ENCODE results near the gene OLIG3.

Gene OLIG3

DNA sequence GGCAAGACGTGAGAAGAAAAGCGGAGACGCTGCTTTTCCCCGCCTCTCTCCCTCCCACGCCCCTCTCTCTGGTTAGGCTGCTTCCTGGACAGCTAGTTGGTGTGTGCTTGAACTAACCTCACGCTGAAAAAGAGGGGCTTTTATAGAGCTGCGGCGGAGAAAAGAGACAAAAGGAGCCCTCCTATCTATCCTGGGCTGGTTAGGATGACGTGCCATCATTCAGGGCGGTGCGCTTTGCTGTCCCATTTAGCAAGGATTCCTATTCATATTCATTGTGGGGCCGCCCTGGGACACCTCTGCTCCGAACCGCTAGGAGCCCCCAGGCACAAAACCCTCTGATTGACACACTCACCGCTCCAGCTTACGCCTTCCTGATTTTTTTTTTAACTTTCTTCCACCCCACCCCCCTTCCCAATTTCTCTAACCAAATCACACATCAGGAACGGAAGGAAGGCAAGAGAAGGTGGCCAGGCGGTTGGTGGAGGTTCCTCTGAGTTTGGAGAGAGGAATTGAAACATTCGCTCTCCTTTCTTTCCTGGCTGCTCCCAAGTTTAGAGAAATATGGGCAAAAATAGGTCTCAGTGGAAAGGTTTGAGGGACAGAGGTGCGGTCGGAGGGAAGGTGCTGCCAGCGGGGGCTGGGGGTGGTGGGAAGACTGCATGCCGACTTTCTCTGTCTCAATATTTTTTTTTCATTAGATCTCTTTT lies at the start of gene OLIG3:
OLIG3 (minus strand) TSS at position 114 of the 707 bp plus-strand sequence. CDS start 224 bp downstream, outside the sequence.
- DNase-seq = no peak

DNA sequence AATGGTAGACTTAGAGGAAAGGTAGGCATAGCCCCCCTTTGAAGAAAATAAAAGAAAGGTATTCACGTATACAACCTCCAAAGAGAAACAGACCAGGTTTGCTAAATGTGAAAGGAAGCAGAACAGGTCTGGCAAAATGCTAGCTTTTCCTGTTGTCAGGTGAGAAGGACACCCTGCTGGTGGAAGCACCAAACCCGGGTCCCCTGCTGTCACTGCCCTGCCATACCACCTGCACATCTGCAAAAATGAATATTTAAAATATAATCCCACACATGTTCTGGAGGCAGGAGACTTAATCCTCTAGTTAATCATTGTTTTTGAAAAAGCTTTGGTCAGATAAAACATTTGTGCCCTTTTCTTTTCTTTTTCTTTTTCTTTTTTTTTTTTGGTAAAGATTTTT lies 48.9 kb upstream of the OLIG3 start:
- DNase-seq = no peak

DNA sequence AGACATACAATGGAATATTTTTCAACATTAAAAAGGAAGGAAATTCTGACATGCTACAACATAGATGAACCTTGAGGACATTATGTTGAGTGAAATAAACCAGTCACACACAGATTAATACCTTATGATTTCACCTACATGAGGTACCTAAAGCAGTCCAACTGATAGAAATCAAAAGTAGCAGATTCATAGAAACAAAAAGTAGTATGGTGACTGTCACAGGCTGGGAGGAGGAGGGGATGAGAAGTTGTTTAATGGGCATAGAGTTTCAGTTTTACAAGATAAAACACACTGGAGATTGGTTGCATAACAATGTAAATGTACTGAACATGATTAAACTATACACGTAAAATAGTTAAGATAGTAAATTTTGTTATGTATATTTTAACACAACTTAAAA lies 48.5 kb upstream of the OLIG3 start:
- no peak for DNase-seq

DNA sequence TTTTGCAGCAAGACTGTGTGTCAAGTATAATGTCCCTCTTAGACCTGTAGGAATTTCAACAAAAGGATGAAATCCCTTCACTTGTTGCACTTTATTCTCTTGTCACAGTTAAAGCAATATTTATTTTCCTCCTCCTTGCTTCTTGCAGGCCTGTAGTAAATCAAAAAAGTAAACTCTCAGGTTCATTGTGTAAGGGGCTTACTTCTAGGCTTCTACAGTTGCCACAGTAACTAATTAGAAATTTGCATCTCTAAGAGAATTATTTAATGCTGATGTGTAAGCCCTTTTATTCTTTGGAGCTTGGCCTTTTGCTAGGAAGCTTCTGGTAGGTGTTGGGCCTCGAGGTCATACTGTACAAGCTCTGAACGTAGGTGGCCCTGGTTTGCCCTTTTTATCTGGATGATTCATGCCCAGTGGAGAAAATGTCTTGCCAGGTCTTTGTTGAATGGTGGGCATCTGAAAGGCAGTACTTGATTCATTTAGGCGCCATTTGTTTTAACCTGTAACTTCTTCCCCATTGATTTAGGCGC lies 47.4 kb upstream of the OLIG3 start:
- no peak for DNase-seq

GRCh38 chr6:137536104-137536773 lies 42.0 kb upstream of the OLIG3 start:
- DNase-seq = no peak

DNA sequence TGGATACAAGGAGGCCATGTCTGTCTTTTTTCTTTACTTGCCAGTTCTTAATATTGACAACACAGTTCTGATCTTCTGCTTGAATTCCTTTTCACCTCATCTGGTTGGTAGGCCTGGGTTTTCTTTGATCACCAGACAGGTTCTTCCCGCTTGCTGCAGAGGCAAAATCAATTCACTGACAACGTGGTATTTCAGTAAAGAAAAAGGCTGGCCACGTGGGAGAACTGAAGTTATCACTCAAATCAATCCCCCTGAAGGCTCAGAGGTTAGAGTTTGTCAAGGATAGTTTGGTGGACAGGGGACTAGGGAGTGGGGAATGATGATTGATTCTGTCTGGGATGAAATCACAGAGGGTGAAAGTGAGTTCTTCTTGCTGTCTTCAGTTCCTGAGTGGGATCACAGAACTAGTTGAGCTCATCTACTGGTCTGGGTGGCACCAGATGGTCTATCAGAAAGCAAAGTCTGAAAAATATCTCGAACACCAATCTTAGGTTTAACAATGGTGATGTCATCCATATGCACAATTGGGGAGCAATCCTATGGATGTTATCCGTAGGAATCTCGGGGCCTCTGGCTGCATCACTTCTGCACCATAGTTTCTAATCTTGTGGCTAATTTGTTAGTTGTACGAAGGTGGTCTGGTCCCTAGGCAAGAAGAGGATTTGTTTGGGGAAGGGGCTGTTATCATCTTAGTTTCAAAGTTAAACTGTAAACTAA lies 37.3 kb upstream of the OLIG3 start:
- no peak for DNase-seq

DNA sequence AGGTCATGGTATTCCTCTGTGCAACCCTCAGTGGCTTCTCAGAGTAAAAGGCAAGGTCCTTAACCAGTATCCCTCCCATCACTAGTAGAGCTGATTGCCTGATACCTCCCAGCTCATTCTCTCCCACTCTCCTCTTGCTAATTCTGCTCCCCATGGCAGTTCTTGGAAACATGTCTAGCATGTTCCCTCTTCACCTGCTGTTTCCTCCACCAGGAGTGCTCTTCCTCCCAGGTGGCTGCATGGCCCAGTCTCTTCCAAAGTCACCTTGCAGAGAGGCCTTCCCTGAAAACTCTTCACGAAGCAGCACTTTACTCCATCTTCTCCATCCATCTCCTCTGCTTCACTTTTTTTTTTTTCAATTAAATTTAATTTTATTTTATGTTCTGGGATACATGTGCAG lies 36.2 kb upstream of the OLIG3 start:
- no peak for DNase-seq

DNA sequence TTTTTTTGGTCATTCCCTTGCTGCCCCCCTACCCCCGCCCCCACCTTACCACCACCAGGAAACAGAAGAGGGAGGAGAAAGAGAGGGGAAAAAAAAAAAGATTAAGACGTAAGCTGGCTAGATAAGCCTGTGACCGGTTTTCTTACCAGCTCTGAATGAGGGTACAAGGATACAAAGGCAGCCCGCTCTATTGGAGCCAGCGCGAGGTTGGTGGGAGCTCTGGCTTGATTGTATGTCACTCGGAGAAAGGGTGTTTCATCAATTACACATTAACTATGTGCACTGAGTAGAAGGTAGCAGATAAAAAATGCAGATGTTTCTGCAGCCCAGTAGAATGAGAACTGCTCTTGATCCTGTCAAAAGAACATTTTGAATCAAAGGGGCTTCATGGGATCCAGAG lies 28.6 kb upstream of the OLIG3 start:
- DNase-seq = no peak

DNA sequence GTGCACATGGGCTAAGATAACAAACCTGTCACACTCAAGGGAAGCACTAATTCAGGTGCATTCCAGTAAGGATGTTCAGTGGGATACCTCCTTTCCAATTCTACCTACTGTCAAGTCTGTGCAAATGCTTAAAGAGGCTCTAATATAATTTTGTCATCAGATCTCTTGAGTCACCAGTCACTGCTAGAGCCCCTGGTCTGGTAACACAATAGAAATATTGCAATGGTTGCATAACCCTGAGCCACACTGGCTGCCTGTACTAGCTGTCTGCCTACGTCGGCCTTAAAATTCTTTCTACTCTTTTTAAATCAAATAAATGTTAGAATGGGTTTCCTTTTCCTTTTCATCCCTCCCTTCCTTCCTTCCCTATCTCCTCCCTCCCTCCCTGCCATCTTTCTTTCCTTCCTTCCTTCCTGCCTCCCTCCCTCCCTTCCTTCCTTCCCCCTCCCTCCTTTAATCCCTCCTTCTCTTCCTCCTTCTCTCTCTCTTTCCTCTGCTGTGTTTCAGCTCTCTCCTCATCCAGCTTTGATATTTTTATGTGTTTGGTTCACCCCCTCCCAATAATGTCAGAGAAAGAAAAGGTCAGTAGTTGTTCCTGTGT lies 28.1 kb upstream of the OLIG3 start:
- DNase-seq = no peak

DNA sequence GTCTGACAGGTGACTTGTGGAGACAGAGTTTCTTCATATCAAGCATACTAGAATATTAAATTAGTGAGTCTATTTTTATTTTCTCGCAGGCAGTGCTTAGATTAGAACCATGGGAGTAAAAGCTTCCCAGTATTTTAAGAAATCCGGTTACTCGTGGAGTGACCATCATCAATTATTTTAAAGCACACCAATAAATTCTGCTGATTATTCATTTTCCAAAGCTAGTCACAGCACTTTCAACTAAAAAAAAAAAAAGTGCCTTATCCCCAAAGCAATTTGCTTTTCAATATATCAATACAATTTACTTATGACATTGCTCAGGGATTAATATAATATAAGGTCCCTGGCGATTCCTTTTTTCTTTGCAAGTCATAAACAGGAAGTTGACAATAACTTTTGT lies 26.3 kb upstream of the OLIG3 start:
- no peak for DNase-seq

GRCh38 chr6:137519629-137520176 lies 25.5 kb upstream of the OLIG3 start:
- DNase-seq = no peak

DNA sequence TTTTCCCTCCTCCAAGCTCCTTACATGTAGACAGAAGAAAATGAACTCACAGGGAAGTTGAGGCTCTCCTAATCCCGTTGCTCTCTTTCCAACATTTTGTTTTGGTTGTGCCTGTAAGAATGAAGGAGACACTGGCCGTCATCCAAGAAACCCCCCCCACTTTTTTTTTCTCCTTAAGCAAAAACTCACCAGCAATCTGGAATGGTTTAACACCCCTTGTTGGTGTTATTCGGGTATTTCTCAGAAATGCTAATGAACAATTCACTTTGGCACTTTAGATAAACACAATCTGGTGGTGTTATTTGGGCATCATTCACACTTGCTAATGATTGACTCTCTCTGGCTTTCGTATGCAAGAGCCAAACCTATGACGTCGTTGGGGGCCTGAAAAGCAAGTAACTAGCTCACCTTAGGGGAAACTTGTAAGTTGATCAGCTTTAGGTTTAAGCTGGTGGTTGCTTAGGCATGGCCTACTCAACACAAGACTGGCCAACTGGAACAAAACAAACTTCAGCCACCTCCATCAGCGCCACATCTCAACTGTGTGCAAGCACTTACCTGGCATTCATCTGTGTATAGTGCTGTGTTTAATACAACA lies 24.3 kb upstream of the OLIG3 start:
- no peak for DNase-seq

DNA sequence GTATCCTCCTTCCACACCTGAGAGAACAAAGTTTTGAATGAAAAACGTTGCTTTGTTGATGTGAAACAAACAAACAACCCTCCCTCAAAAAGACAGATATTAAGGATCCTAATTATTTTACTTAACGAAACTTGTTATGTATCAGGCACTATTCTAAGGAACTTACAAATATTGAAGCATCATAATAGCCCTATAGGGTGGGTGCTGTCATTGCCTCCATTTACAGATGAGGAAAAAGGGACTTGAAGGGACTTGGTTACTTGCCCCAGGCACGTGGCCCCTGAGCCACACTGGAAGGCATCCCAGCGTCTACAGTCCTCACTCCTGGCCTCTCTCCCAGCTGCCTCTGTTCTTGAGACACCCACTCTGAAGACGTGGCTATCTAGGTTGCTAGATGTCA lies 20.2 kb upstream of the OLIG3 start:
- DNase-seq = no peak

DNA sequence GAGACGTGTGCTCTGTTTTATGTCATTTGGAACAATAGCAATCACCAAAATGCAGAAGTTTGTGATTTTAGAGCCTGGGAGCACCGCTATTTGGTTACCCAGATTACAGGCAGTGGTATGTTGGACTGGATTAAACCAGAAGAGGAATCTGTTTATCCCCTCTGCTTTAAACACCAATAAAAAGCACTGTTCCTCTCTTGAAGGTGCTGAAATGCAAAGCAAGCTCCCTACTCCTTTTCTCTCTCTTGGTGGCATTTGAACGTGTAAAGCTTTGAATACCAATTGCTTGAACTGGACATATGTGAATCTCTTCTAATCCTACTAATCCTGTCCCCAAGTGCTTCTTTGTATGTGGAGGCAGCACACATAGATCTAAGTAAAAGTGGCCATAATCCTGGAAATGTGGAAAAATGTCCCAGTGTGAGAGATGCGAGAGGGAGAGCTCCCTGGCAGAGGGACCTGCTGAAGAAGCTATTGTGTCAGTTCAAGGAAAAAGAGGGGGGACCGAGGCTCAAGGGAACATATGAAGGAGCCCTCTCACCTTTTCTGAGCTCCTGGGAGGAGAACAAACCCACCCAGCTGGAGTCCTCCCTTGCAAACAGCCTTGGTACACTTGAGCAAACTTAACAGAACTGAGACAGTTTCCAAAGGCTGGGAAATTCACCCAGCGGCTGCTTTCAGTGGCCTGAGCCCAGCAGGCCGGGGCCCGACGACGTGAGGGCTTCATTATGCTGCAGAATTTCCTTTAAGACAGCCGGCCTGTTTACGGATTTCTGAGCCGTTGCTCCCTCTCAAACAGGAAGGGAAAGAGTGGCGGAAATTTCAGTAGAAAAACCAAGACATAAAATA lies 18.8 kb upstream of the OLIG3 start:
- no peak for DNase-seq

- no peak for DNase-seq
Measured at GRCh38 chr6:137510923-137511322, 16.7 kb upstream of the OLIG3 start.

GRCh38 chr6:137498481-137499190 lies 4.4 kb upstream of the OLIG3 start:
- DNase-seq = no peak

GRCh38 chr6:137497721-137498463 lies 3.7 kb upstream of the OLIG3 start:
- no peak for DNase-seq

- no peak for DNase-seq
Measured at GRCh38 chr6:137496909-137497720, 2.9 kb upstream of the OLIG3 start.

GRCh38 chr6:137496368-137496767 lies 2.2 kb upstream of the OLIG3 start:
- no peak for DNase-seq
